Measurements from ENCODE around the gene MTUS2. TPM values are rescaled to one million over a fixed set of nuclear protein-coding genes. Genes with fewer than 3 reads are reported as not detected.

MTUS2 gene
- total RNA-seq, 1 experiment from 2014 or later: not detected

DNA sequence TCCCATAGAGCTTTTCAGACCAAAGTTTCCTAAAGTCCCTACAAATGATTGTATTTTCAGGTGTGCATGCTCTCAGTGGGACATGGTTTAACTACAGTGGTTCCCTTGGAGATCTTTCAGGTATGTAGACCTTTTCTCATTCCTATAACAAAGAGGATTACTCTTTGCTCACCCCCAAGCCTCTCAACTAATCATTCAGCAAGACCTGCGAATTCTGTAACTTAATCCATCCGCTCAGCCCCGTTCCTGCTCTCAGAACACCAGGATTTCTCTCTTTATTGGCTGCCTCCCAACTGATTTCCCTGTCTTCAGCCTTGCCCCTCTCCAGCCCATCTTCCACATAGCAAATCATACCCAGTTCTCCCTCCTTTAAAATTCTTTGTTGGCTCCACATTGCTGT is 253.6 kb downstream of the MTUS2 start:
- Histone ChIP-seq H3K27me3 (ENCODE audit: low read length) (no peaks in the 10 kb centered on the region), H2AFZ (ENCODE audit: low read length) (no peak overlapping the region), H4K20me1 (ENCODE audit: low read length) (no peaks in the 10 kb centered on the region), H3K9me2 (replicated peaks; ENCODE audit: low read length) (no peaks in the 10 kb centered on the region), H3K36me3 (ENCODE audit: low read depth, low read length) (no peaks in the 10 kb centered on the region), H3K27ac (ENCODE audit: low read length) (no peak overlapping the region), H3K4me3 (ENCODE audit: low read length) (no peak overlapping the region), H3K9me3 (ENCODE audit: low read length) (peaks cover 6% of the 10 kb centered on the region; the same call in 1 of the 2 replicates), H3K4me2 (ENCODE audit: low read length) (no peak overlapping the region), H3K79me2 (ENCODE audit: low read length) (no peaks in the 10 kb centered on the region), H3K4me1 (ENCODE audit: insufficient read depth, low read length) (no peaks in the 10 kb centered on the region), H3F3A (ENCODE audit: low read length, unreplicated experiment) (no peaks in the 10 kb centered on the region), H3K9ac (ENCODE audit: low read length) (no peak overlapping the region)
- ChIA-PET CTCF (no interaction called here), POLR2A (ENCODE audit: unreplicated experiment) (no interaction called here)
- DNase-seq (no peak), ATAC-seq (no peak)
- TF ChIP-seq EZH2 (IDR thresholded peaks at IDR 0.05; ENCODE audit: low read length, unreplicated experiment) (no peak), EZH2phosphoT487 (IDR thresholded peaks at IDR 0.05; ENCODE audit: borderline replicate concordance, low read length) (no peak)
- TF ChIP-seq, protein P1, sequence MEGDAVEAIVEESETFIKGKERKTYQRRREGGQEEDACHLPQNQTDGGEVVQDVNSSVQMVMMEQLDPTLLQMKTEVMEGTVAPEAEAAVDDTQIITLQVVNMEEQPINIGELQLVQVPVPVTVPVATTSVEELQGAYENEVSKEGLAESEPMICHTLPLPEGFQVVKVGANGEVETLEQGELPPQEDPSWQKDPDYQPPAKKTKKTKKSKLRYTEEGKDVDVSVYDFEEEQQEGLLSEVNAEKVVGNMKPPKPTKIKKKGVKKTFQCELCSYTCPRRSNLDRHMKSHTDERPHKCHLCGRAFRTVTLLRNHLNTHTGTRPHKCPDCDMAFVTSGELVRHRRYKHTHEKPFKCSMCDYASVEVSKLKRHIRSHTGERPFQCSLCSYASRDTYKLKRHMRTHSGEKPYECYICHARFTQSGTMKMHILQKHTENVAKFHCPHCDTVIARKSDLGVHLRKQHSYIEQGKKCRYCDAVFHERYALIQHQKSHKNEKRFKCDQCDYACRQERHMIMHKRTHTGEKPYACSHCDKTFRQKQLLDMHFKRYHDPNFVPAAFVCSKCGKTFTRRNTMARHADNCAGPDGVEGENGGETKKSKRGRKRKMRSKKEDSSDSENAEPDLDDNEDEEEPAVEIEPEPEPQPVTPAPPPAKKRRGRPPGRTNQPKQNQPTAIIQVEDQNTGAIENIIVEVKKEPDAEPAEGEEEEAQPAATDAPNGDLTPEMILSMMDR (conservative IDR thresholded peaks at IDR 0.05; ENCODE audit: low read depth, low read length): no peak
- BruUV-seq (replicated peaks): no TSS peak
- intact Hi-C loops (cut with micrococcal nuclease): no loop called here

DNA sequence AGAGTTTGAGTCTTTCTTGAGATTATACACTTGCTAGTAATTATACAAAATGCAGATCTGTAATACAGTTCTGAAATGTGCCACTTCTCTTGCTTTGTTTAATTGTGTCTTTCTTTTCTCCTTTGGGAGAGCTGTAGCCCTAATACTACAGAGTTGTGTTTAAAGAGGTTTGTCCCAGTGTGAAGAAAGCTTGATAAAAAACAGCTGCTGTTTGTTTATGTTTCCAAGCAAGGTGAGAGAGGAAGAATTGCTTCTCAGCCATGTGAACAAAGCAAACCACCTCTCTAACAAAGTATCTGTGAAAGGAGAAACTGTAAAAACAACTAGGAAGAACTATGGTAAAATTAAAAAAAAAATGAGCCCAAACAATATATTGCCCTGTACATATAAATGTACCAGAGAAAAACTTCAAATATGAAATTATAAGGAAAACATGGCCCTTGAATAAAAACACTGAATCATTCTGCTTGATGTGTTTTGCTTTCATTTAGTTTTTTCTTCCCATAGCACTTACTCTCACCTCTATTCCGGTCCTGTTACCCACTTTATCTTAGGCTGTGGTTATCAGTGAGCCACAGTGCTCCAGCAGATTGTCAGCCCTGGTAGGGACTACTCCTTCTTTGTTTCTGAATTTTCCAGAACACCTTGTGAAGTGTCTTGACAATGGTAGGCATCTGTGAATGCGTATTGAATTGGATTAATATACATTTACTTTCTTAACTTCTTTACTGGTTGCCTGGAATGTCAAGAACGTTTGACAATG is 257.1 kb downstream of the MTUS2 start:
- H3K79me2 ChIP-seq (ENCODE audit: low read length): no peaks in the 10 kb centered on the region
- ATAC-seq (no peak), DNase-seq (no peak)
- no TSS peak for BruUV-seq (replicated peaks)
- no peak overlapping the region for H3K27ac ChIP-seq (ENCODE audit: low read length)
- peaks cover 9% of the 10 kb centered on the region; the same call in 1 of the 2 replicates for H3K9me3 ChIP-seq (ENCODE audit: low read length)
- TF ChIP-seq EZH2 (IDR thresholded peaks at IDR 0.05; ENCODE audit: low read length, unreplicated experiment) (no peak), EZH2phosphoT487 (IDR thresholded peaks at IDR 0.05; ENCODE audit: borderline replicate concordance, low read length) (no peak)
- TF ChIP-seq, protein P1 (conservative IDR thresholded peaks at IDR 0.05; ENCODE audit: low read depth, low read length): no peak
- CTCF ChIA-PET: no interaction called here
- H3K4me3 ChIP-seq (ENCODE audit: low read length): no peak overlapping the region
- H3K4me2 ChIP-seq (ENCODE audit: low read length): no peak overlapping the region
- H3K27me3 ChIP-seq (ENCODE audit: low read length): no peaks in the 10 kb centered on the region
- no peaks in the 10 kb centered on the region for H3K9me2 ChIP-seq (replicated peaks; ENCODE audit: low read length)
- POLR2A ChIA-PET (ENCODE audit: unreplicated experiment): no interaction called here
- intact Hi-C loops (cut with micrococcal nuclease): no loop called here
- H2AFZ ChIP-seq (ENCODE audit: low read length): no peak overlapping the region
- no peaks in the 10 kb centered on the region for H4K20me1 ChIP-seq (ENCODE audit: low read length)
- no peaks in the 10 kb centered on the region for H3F3A ChIP-seq (ENCODE audit: low read length, unreplicated experiment)
- no peaks in the 10 kb centered on the region for H3K36me3 ChIP-seq (ENCODE audit: low read depth, low read length)
- H3K9ac ChIP-seq (ENCODE audit: low read length): no peak overlapping the region
- H3K4me1 ChIP-seq (ENCODE audit: insufficient read depth, low read length): no peaks in the 10 kb centered on the region

DNA sequence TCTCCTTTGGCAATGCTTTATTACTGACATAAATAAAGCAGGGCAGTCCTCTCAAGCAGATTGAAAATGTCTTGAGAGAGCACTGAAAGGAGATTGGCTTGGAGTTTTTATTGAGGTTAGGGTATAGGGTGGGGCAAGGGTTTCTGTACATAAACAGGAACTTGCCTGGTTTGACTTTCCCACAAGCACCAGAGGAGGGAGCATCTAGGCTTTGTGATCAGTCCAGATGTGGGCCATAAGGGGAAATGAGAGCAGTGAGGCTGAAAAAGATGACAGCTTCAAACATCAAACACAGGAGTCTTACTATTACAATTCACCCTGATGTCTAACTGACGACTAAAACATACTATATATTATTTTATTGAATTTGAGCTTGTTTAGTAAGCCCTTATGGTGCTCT is 260.9 kb downstream of the MTUS2 start:
- BruUV-seq (replicated peaks): no TSS peak
- H2AFZ ChIP-seq (ENCODE audit: low read length): no peak overlapping the region

More for the DNA sequence above, 260.9 kb downstream of the MTUS2 start:
- intact Hi-C loops (cut with micrococcal nuclease): no loop called here
- POLR2A ChIA-PET (ENCODE audit: unreplicated experiment): no interaction called here
- CTCF ChIA-PET: no interaction called here
- no peaks in the 10 kb centered on the region for H3K4me1 ChIP-seq (ENCODE audit: insufficient read depth, low read length)
- H3K9ac ChIP-seq (ENCODE audit: low read length): no peak overlapping the region
- no peaks in the 10 kb centered on the region for H3F3A ChIP-seq (ENCODE audit: low read length, unreplicated experiment)
- TF ChIP-seq EZH2 (IDR thresholded peaks at IDR 0.05; ENCODE audit: low read length, unreplicated experiment) (no peak), EZH2phosphoT487 (IDR thresholded peaks at IDR 0.05; ENCODE audit: borderline replicate concordance, low read length) (no peak)
- TF ChIP-seq, protein P1 (conservative IDR thresholded peaks at IDR 0.05; ENCODE audit: low read depth, low read length): no peak
- no peak overlapping the region for H3K4me3 ChIP-seq (ENCODE audit: low read length)
- no peaks in the 10 kb centered on the region for H4K20me1 ChIP-seq (ENCODE audit: low read length)
- no peaks in the 10 kb centered on the region for H3K36me3 ChIP-seq (ENCODE audit: low read depth, low read length)
- ATAC-seq (no peak), DNase-seq (no peak)
- no peaks in the 10 kb centered on the region for H3K9me2 ChIP-seq (replicated peaks; ENCODE audit: low read length)
- H3K9me3 ChIP-seq (ENCODE audit: low read length): peaks cover 12% of the 10 kb centered on the region; the same call in 1 of the 2 replicates
- H3K79me2 ChIP-seq (ENCODE audit: low read length): no peaks in the 10 kb centered on the region
- H3K27ac ChIP-seq (ENCODE audit: low read length): no peak overlapping the region
- no peaks in the 10 kb centered on the region for H3K27me3 ChIP-seq (ENCODE audit: low read length)
- H3K4me2 ChIP-seq (ENCODE audit: low read length): no peak overlapping the region
